PC-9 (cell line): ENCODE measurements around the gene PLK2. TPM values are rescaled to one million over a fixed set of nuclear protein-coding genes. Genes with fewer than 3 reads are reported as not detected.

ENCODE experiments used
- BruUV-seq: library from RNA; stranded (reverse); fragments of 400-500 nt; replicated peaks from 2 replicates; lab custom pipeline; 2021; lab: Mats Ljungman, UMichigan
- CTCF ChIA-PET: fragments of 300-600 bp; sonication (Branson Sonifier 250); formaldehyde crosslinking; loops from one replicate; lab custom pipeline; 2022; ENCODE audit warnings: antibody characterized with exemption; lab: Charles Lee
- POLR2A ChIA-PET: fragments of 300-600 bp; sonication (Branson Sonifier 250); formaldehyde crosslinking; loops from one replicate; lab custom pipeline; 2022; ENCODE audit warnings: antibody characterized with exemption; ENCODE audit not compliant: unreplicated experiment; lab: Charles Lee
- DNase-seq, 2 experiments: peaks; one replicate each; pipeline versions ENCODE4 v3.0.0 to v3.0.0-alpha.2; 2015 to 2022; ENCODE audit warnings: mixed read lengths in 1 of 2
- H2AFZ ChIP-seq: fragments of 200-600 bp; sonication (generic); 2 replicates; pipeline ENCODE4 v1.8.1; 2017; ENCODE audit warnings: antibody characterized with exemption
- H3F3A ChIP-seq: fragments of 200-600 bp; sonication (generic); 2 replicates; pipeline ENCODE4 v1.8.1; 2017; ENCODE audit warnings: antibody characterized with exemption, mild to moderate bottlenecking, low read depth; ENCODE audit not compliant: insufficient read depth
- H3K27ac ChIP-seq: fragments of 200-600 bp; sonication (generic); 2 replicates; pipeline ENCODE4 v1.6.1; 2016; ENCODE audit warnings: mixed run types
- H3K27me3 ChIP-seq: fragments of 200-600 bp; sonication (generic); 2 replicates; pipeline ENCODE4 v1.6.1; 2016; ENCODE audit warnings: low read depth, mixed run types; ENCODE audit not compliant: insufficient read depth
- H3K36me3 ChIP-seq: fragments of 200-600 bp; sonication (generic); 2 replicates; pipeline ENCODE4 v1.6.1; 2016; ENCODE audit warnings: low read depth, mixed run types
- H3K4me1 ChIP-seq: fragments of 200-600 bp; sonication (generic); replicated peaks from 2 replicates; pipeline ENCODE4 v1.6.1; 2016; ENCODE audit warnings: mixed run types; ENCODE audit not compliant: insufficient read depth
- H3K4me2 ChIP-seq: fragments of 200-600 bp; sonication (generic); 2 replicates; pipeline ENCODE4 v1.6.1; 2017; ENCODE audit warnings: mixed run types
- H3K4me3 ChIP-seq: fragments of 200-600 bp; sonication (generic); 2 replicates; pipeline ENCODE4 v1.6.1; 2016; ENCODE audit warnings: mixed run types
- H3K79me2 ChIP-seq: fragments of 200-600 bp; sonication (generic); 2 replicates; pipeline ENCODE4 v1.6.1; 2017; ENCODE audit warnings: low read depth, mixed run types
- H3K9me2 ChIP-seq: fragments of 200-600 bp; sonication (generic); 2 replicates; pipeline ENCODE4 v1.8.1; 2017; ENCODE audit warnings: mild to moderate bottlenecking; ENCODE audit not compliant: insufficient read depth
- H3K9me3 ChIP-seq: fragments of 200-600 bp; sonication (generic); 2 replicates; pipeline ENCODE4 v1.8.1; 2016; ENCODE audit warnings: low read depth; ENCODE audit not compliant: insufficient read depth
- H4K20me1 ChIP-seq: fragments of 200-600 bp; sonication (generic); 2 replicates; pipeline ENCODE4 v1.8.1; 2017; ENCODE audit not compliant: insufficient read depth
- EZH2 ChIP-seq: fragments of 200-600 bp; sonication (generic); IDR thresholded peaks from 2 replicates; pipeline ENCODE4 v1.8.0; 2017; ENCODE audit warnings: antibody characterized with exemption, low read depth
- intact Hi-C: fragments of 100-400 bp; cut with micrococcal nuclease; formaldehyde crosslinking; loops from one replicate; pipeline ENCODE4 v1.10.0; 2022; ENCODE audit not compliant: unreplicated experiment
- total RNA-seq: library from RNA; stranded (reverse); gene quantifications from 2 replicates; pipeline ENCODE4 v1.2.3, GENCODE V29; 2021
- TF ChIP-seq, protein P1 (sequence below): fragments of 200-600 bp; sonication (generic); conservative IDR thresholded peaks from 2 replicates; pipeline ENCODE4 v1.6.1; 2017; ENCODE audit warnings: mixed run types, antibody characterized with exemption, mild to moderate bottlenecking, moderate library complexity

PLK2 gene
- total RNA-seq, 1 experiment from 2014 or later = 508 TPM

GRCh38 chr5:58462623-58463230 is 2.8 kb upstream of the PLK2 start:
- Histone ChIP-seq H3K27ac (peak overlapping the region; percentile 31), H3K79me2 (peaks cover 21% of the 10 kb centered on the region), H4K20me1 (peaks cover 15% of the 10 kb centered on the region), H3K9me2 (no peaks in the 10 kb centered on the region), H3K4me3 (no peak overlapping the region), H2AFZ (no peak overlapping the region), H3K27me3 (no peaks in the 10 kb centered on the region), H3K36me3 (peaks cover 15% of the 10 kb centered on the region), H3K4me2 (peak overlapping the region; percentile 5; the same call in 1 of the 2 replicates), H3K4me1 (peaks cover 6% of the 10 kb centered on the region; the same call in 1 of the 2 replicates), H3K9me3 (no peaks in the 10 kb centered on the region), H3F3A (peaks cover 20% of the 10 kb centered on the region)
- no TSS peak for BruUV-seq
- peak in 1 of 2 experiments; percentile 55 for DNase-seq
- CTCF ChIA-PET = interaction anchor here (0.7 kb wide), 3 partner anchors 562 to 578 kb away, joined by 3 to 5 read pairs (median 5); no protein-coding TSS in a partner anchor
- POLR2A ChIA-PET = no interaction called here
- TF ChIP-seq EZH2 = no peak
- TF ChIP-seq, protein P1, sequence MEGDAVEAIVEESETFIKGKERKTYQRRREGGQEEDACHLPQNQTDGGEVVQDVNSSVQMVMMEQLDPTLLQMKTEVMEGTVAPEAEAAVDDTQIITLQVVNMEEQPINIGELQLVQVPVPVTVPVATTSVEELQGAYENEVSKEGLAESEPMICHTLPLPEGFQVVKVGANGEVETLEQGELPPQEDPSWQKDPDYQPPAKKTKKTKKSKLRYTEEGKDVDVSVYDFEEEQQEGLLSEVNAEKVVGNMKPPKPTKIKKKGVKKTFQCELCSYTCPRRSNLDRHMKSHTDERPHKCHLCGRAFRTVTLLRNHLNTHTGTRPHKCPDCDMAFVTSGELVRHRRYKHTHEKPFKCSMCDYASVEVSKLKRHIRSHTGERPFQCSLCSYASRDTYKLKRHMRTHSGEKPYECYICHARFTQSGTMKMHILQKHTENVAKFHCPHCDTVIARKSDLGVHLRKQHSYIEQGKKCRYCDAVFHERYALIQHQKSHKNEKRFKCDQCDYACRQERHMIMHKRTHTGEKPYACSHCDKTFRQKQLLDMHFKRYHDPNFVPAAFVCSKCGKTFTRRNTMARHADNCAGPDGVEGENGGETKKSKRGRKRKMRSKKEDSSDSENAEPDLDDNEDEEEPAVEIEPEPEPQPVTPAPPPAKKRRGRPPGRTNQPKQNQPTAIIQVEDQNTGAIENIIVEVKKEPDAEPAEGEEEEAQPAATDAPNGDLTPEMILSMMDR = peak; percentile 82
- intact Hi-C loops = loop anchor here (1.0 to 5.0 kb wide), 4 partner anchors 370 to 1164 kb away; no protein-coding TSS in a partner anchor

DNA sequence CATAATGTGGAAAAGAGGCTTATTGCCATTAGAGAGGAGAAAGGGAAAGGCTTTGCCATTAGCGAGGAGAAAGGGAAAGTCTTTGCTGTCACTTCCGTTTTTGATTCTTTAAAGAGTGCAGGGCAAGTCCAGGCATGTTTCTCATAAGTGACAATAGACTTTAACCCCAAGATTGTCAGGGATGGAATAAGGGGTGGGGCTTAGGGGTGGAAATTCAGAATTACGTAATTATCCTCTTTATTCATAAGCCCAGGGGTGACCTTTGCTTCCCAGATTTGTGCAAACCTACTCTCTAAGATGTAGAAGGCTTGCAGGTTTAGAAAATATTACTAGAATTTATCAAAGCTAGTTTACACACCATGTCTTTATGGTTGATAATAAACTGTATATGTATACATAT is 2.3 kb upstream of the PLK2 start:
- Histone ChIP-seq H3K4me3 (no peak overlapping the region), H3K4me2 (peak overlapping the region; percentile 5; the same call in 1 of the 2 replicates), H3K9me3 (no peaks in the 10 kb centered on the region), H2AFZ (no peak overlapping the region), H3K79me2 (peaks cover 27% of the 10 kb centered on the region), H3K27me3 (no peaks in the 10 kb centered on the region), H4K20me1 (peaks cover 20% of the 10 kb centered on the region), H3K9me2 (no peaks in the 10 kb centered on the region), H3K36me3 (peaks cover 21% of the 10 kb centered on the region), H3F3A (peaks cover 26% of the 10 kb centered on the region), H3K27ac (peak overlapping the region; percentile 31), H3K4me1 (peaks cover 6% of the 10 kb centered on the region; the same call in 1 of the 2 replicates)
- intact Hi-C loops = loop anchor here (1.0 to 5.0 kb wide), 4 partner anchors 370 to 1164 kb away; no protein-coding TSS in a partner anchor
- peak in 1 of 2 experiments; percentile 35 for DNase-seq
- BruUV-seq = no TSS peak
- ChIA-PET POLR2A (no interaction called here), CTCF (interaction anchor here (1.9 to 2.0 kb wide), 2 partner anchors 574 to 812 kb away, joined by 8 to 14 read pairs; no protein-coding TSS in a partner anchor)
- no peak for TF ChIP-seq EZH2
- TF ChIP-seq, protein P1 = no peak

DNA sequence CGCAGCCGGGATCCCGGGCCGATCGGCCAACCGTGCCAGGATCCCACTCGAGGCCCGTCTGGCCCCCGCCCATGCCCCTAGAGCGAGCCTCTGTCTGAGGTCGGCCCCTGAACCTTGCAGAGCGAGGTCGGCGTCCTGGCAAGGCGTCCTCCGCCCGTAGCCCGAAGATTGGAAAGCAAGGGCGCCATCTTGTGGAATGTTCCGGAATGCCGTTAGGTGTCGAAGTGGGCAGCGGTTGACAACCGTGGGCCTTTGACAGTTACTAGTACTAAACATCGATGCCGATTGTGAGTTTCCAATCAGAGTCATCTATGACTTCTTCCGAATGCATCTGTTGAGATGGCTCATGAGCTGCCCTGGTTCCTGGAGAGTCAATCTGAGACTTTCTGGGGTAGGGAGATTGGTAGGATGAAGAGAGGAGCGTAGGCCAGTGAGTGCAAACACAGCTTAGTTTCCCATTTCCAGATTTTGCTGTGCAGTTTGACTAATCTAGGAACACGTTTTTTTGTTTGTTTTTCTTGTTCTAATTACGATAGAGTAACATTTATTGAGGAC is 923 bp upstream of the PLK2 start:
- intact Hi-C loops = loop anchor here (1.0 to 5.0 kb wide), 11 partner anchors 202 to 1099 kb away; no protein-coding TSS in a partner anchor
- peak; percentile 79 to 91 for DNase-seq
- CTCF ChIA-PET = interaction anchor here (0.6 to 2.0 kb wide), 10 partner anchors 202 to 1019 kb away, joined by 3 to 14 read pairs (median 4); no protein-coding TSS in a partner anchor

More for the DNA sequence above, 923 bp upstream of the PLK2 start:
- Histone ChIP-seq H3K9me2 (no peaks in the 10 kb centered on the region), H3K4me3 (peak overlapping the region; percentile 90), H3K4me1 (peaks cover 14% of the 10 kb centered on the region), H3K79me2 (peaks cover 40% of the 10 kb centered on the region), H3K27ac (peak overlapping the region; percentile 96), H3K9me3 (no peaks in the 10 kb centered on the region), H3F3A (peaks cover 39% of the 10 kb centered on the region), H2AFZ (0 out of 2 replicates have a peak overlapping the region, but pooled peaks have one; percentile 50), H3K27me3 (no peaks in the 10 kb centered on the region), H3K4me2 (peak overlapping the region; percentile 92), H3K36me3 (peaks cover 34% of the 10 kb centered on the region), H4K20me1 (peaks cover 32% of the 10 kb centered on the region)
- POLR2A ChIA-PET = interaction anchor here (0.5 to 1.3 kb wide), 15 partner anchors 201 to 1853 kb away, joined by 3 to 14 read pairs (median 4); no protein-coding TSS in a partner anchor
- BruUV-seq = no TSS peak
- TF ChIP-seq, protein P1 = peak; percentile 83
- no peak for TF ChIP-seq EZH2
